PFSK-1 (cell line): ENCODE measurements around the gene PPP1R8.

ENCODE experiments used
- POLR2AphosphoS5 ChIP-seq: IDR thresholded peaks from 2 replicates; pipeline ENCODE4 v1.6.1; 2012; ENCODE audit warnings: low read depth, mild to moderate bottlenecking, control low read depth, low read length, moderate library complexity
- SIN3A ChIP-seq: IDR thresholded peaks from 2 replicates; pipeline ENCODE4 v1.6.1; 2012; ENCODE audit warnings: mild to moderate bottlenecking, low read length, moderate library complexity, borderline replicate concordance; ENCODE audit not compliant: insufficient read depth
- TAF1 ChIP-seq: IDR thresholded peaks from 2 replicates; pipeline ENCODE4 v1.6.1; 2012; ENCODE audit warnings: low read length, control low read depth, borderline replicate concordance; ENCODE audit not compliant: insufficient read depth
- TF ChIP-seq, protein P1 (sequence below), 2 experiments: IDR thresholded peaks; 2 replicates each; pipeline versions ENCODE4 v1.6.1 to v1.8.0; 2011 to 2012; ENCODE audit warnings: low read depth in 2 of 2, low read length in 2 of 2, control low read depth in 1 of 2, inconsistent platforms in 1 of 2, mild to moderate bottlenecking in 1 of 2, moderate library complexity in 1 of 2; ENCODE audit not compliant: insufficient read depth in 1 of 2

DNA sequence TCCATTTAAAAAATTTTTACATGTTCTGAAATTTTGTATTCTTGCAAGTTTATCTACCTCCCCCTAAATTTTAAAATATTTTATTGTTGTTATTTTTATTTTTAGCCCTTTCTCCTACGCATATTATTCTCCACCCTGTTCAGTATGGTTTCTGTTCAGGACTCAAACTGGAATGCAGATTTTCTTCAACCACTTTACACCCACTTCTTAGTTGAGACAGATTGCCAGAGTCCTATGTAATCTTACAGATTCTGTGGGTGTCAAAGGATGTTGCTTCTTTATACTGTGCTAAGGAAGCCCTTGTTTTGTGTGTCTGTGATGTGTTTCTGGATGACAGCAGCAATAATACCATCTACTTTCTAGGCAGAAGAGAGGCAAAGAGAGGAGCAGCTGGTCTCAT is 20.7 kb upstream of the PPP1R8 start:
- TF ChIP-seq, protein P1, sequence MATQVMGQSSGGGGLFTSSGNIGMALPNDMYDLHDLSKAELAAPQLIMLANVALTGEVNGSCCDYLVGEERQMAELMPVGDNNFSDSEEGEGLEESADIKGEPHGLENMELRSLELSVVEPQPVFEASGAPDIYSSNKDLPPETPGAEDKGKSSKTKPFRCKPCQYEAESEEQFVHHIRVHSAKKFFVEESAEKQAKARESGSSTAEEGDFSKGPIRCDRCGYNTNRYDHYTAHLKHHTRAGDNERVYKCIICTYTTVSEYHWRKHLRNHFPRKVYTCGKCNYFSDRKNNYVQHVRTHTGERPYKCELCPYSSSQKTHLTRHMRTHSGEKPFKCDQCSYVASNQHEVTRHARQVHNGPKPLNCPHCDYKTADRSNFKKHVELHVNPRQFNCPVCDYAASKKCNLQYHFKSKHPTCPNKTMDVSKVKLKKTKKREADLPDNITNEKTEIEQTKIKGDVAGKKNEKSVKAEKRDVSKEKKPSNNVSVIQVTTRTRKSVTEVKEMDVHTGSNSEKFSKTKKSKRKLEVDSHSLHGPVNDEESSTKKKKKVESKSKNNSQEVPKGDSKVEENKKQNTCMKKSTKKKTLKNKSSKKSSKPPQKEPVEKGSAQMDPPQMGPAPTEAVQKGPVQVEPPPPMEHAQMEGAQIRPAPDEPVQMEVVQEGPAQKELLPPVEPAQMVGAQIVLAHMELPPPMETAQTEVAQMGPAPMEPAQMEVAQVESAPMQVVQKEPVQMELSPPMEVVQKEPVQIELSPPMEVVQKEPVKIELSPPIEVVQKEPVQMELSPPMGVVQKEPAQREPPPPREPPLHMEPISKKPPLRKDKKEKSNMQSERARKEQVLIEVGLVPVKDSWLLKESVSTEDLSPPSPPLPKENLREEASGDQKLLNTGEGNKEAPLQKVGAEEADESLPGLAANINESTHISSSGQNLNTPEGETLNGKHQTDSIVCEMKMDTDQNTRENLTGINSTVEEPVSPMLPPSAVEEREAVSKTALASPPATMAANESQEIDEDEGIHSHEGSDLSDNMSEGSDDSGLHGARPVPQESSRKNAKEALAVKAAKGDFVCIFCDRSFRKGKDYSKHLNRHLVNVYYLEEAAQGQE (IDR thresholded peaks at IDR 0.05; ENCODE audit: insufficient read depth in 1 of 2, low read depth in 2 of 2, low read length in 2 of 2), result no peak
- TF ChIP-seq SIN3A, result no peak
- no peak for TF ChIP-seq POLR2AphosphoS5
- TF ChIP-seq TAF1, result no peak
